Caco-2 (cell line): Measurements from ENCODE around the gene HSD17B11. TPM values are rescaled to one million over a fixed set of nuclear protein-coding genes. Genes with fewer than 3 reads are reported as not detected.

Experiments used
- BruUV-seq: library from RNA; stranded (reverse); fragments of 400-500 nt; replicated peaks from 2 replicates; lab custom pipeline; 2021; lab: Mats Ljungman, UMichigan
- CTCF ChIA-PET: fragments of 300-600 bp; sonication (Branson Sonifier 250); formaldehyde crosslinking; loops from one replicate; lab custom pipeline; 2022; ENCODE audit warnings: antibody characterized with exemption; lab: Charles Lee
- POLR2A ChIA-PET: fragments of 300-600 bp; sonication (Branson Sonifier 250); formaldehyde crosslinking; loops from one replicate; lab custom pipeline; 2022; ENCODE audit warnings: antibody characterized with exemption; lab: Charles Lee
- DNase-seq, 2 experiments: peaks; one replicate each; pipeline versions ENCODE4 v3.0.0 to v3.0.0-alpha.2; 2020 to 2022
- H3K27me3 ChIP-seq: replicated peaks from 2 replicates; pipeline ENCODE4 v1.6.0; 2011; ENCODE audit warnings: low read length; ENCODE audit not compliant: control insufficient read depth, insufficient read depth
- H3K36me3 ChIP-seq: 2 replicates; pipeline ENCODE4 v1.5.1; 2011; ENCODE audit warnings: low read length; ENCODE audit not compliant: control insufficient read depth, insufficient read depth
- H3K4me1 ChIP-seq: fragments of 250-450 bp; sonication (Bioruptor Pico); 2 replicates; pipeline ENCODE4 v1.5.1; 2020; ENCODE audit warnings: mild to moderate bottlenecking
- H3K4me3 ChIP-seq: 2 replicates; pipeline ENCODE4 v1.5.1; 2011; ENCODE audit warnings: low read depth, mild to moderate bottlenecking, control low read depth, low read length
- H3K9me3 ChIP-seq: fragments of 250-450 bp; sonication (Bioruptor Pico); 2 replicates; pipeline ENCODE4 v1.5.1; 2020; ENCODE audit warnings: mild to moderate bottlenecking, moderate library complexity
- H3K27ac Mint-ChIP-seq: one replicate; pipeline ENCODE4 v1.8.0; 2022; ENCODE audit warnings: mixed read lengths; ENCODE audit not compliant: unreplicated experiment
- H3K27me3 Mint-ChIP-seq: one replicate; pipeline ENCODE4 v1.8.0; 2022; ENCODE audit warnings: mixed read lengths; ENCODE audit not compliant: insufficient read depth, unreplicated experiment
- H3K36me3 Mint-ChIP-seq: one replicate; pipeline ENCODE4 v1.8.0; 2022; ENCODE audit warnings: mild to moderate bottlenecking, mixed read lengths; ENCODE audit not compliant: insufficient read depth, unreplicated experiment
- H3K4me1 Mint-ChIP-seq: one replicate; pipeline ENCODE4 v1.8.0; 2022; ENCODE audit warnings: low read depth, mixed read lengths; ENCODE audit not compliant: unreplicated experiment
- H3K4me3 Mint-ChIP-seq: one replicate; pipeline ENCODE4 v1.8.0; 2022; ENCODE audit warnings: mild to moderate bottlenecking, moderate library complexity, mixed read lengths; ENCODE audit not compliant: unreplicated experiment
- H3K9me3 Mint-ChIP-seq: one replicate; pipeline ENCODE4 v1.8.0; 2022; ENCODE audit warnings: mixed read lengths; ENCODE audit not compliant: unreplicated experiment
- CTCF ChIP-seq, 2 experiments: fragments of 200-600 bp in 1 of 2; IDR thresholded peaks; 1 replicate in 1 of 2; 2 replicates in 1 of 2; pipeline versions ENCODE4 v1.5.1 to v1.8.0; 2011 to 2022; ENCODE audit warnings: antibody characterized with exemption in 1 of 2, control low read depth in 1 of 2, inconsistent platforms in 1 of 2, low read depth in 1 of 2, low read length in 1 of 2, mild to moderate bottlenecking in 1 of 2, moderate library complexity in 1 of 2; ENCODE audit not compliant: insufficient read depth in 1 of 2, severe bottlenecking in 1 of 2, unreplicated experiment in 1 of 2
- intact Hi-C: fragments of 100-400 bp; cut with micrococcal nuclease; formaldehyde crosslinking; loops from one replicate; pipeline ENCODE4 v1.10.0; 2022; ENCODE audit not compliant: unreplicated experiment
- total RNA-seq: library from RNA; stranded (reverse); gene quantifications from 2 replicates; pipeline ENCODE4 v1.2.3, GENCODE V29; 2022

The HSD17B11 gene
- total RNA-seq, 1 experiment from 2014 or later: 42.8 TPM

DNA sequence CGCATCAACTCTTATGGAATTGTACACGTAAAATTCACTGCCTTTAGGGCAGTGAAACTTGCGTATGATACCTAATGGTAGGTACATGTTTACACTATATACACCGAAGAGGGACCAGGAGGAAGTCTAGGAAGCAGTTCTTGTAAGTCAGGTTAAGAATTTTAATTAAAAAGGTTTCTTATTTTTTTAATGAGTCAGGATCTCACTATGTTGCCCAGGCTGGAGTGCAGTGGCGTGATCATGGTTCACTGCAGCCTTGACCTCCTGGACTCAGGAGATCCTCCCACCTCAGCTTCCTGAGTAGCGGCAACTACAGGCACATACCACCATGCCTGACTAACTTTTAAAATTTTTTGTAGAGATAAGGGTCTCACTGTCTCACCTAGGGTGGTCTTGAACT, 38.0 kb upstream of the HSD17B11 start:
- intact Hi-C loops: no loop called here
- no peaks in the 10 kb centered on the region for H3K27me3 Mint-ChIP-seq
- H3K4me3 Mint-ChIP-seq: no peak overlapping the region
- ChIA-PET POLR2A (no interaction called here), CTCF (no interaction called here)
- no peak for DNase-seq
- no peak overlapping the region for H3K4me3 ChIP-seq
- BruUV-seq: no TSS peak
- H3K4me1 Mint-ChIP-seq: no peaks in the 10 kb centered on the region
- TF ChIP-seq CTCF (IDR thresholded peaks at IDR 0.05; ENCODE audit: insufficient read depth in 1 of 2, low read depth in 1 of 2, low read length in 1 of 2, severe bottlenecking in 1 of 2, unreplicated experiment in 1 of 2): no peak
- H3K27ac Mint-ChIP-seq: no peak overlapping the region
- no peaks in the 10 kb centered on the region for H3K9me3 Mint-ChIP-seq
- no peaks in the 10 kb centered on the region for H3K36me3 Mint-ChIP-seq
- no peaks in the 10 kb centered on the region for H3K27me3 ChIP-seq
- H3K9me3 ChIP-seq: no peaks in the 10 kb centered on the region
- 0 out of 2 replicates have a peak, but pooled peaks cover 10% of the 10 kb centered on the region for H3K4me1 ChIP-seq
- H3K36me3 ChIP-seq: no peaks in the 10 kb centered on the region

DNA sequence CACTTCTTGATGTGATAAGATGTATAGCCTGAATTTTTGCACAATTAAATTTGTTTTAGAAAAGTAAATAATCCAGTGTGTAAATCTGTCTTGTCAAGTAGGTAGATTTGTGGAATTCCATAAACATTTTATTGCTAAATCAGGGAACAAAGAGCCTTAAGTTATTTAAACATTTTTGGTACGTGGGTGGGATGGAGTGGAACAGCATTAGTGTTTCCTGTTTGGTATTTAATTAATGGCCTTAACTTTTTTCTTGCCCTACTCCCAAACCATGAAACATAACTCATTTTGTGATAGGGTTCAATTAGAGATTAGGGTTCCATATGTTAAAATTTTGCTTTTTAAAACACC, 36.5 kb upstream of the HSD17B11 start:
- Histone ChIP-seq H3K9me3 (no peaks in the 10 kb centered on the region), H3K36me3 (no peaks in the 10 kb centered on the region), H3K27me3 (no peaks in the 10 kb centered on the region), H3K4me3 (no peak overlapping the region), H3K4me1 (0 out of 2 replicates have a peak, but pooled peaks cover 10% of the 10 kb centered on the region)
- POLR2A ChIA-PET: no interaction called here
- no peaks in the 10 kb centered on the region for H3K4me1 Mint-ChIP-seq
- no peaks in the 10 kb centered on the region for H3K9me3 Mint-ChIP-seq
- BruUV-seq: no TSS peak
- DNase-seq: no peak
- intact Hi-C loops: no loop called here
- peaks cover 4% of the 10 kb centered on the region for H3K36me3 Mint-ChIP-seq
- no peak overlapping the region for H3K4me3 Mint-ChIP-seq
- H3K27me3 Mint-ChIP-seq: no peaks in the 10 kb centered on the region
- H3K27ac Mint-ChIP-seq: no peak overlapping the region
- TF ChIP-seq CTCF (IDR thresholded peaks at IDR 0.05; ENCODE audit: insufficient read depth in 1 of 2, low read depth in 1 of 2, low read length in 1 of 2, severe bottlenecking in 1 of 2, unreplicated experiment in 1 of 2): no peak
- CTCF ChIA-PET: no interaction called here

GRCh38 chr4:87426865-87427517, 36.0 kb upstream of the HSD17B11 start:
- H3K4me1 ChIP-seq: 0 out of 2 replicates have a peak, but pooled peaks cover 10% of the 10 kb centered on the region
- H3K9me3 Mint-ChIP-seq: no peaks in the 10 kb centered on the region
- no peak overlapping the region for H3K27ac Mint-ChIP-seq
- BruUV-seq: no TSS peak
- no peak overlapping the region for H3K4me3 Mint-ChIP-seq
- CTCF ChIA-PET: no interaction called here
- DNase-seq: no peak
- H3K27me3 ChIP-seq: no peaks in the 10 kb centered on the region
- H3K9me3 ChIP-seq: no peaks in the 10 kb centered on the region
- H3K27me3 Mint-ChIP-seq: no peaks in the 10 kb centered on the region
- no peaks in the 10 kb centered on the region for H3K4me1 Mint-ChIP-seq
- no peak overlapping the region for H3K4me3 ChIP-seq
- no peaks in the 10 kb centered on the region for H3K36me3 ChIP-seq
- intact Hi-C loops: no loop called here
- peaks cover 4% of the 10 kb centered on the region for H3K36me3 Mint-ChIP-seq
- TF ChIP-seq CTCF (IDR thresholded peaks at IDR 0.05; ENCODE audit: insufficient read depth in 1 of 2, low read depth in 1 of 2, low read length in 1 of 2, severe bottlenecking in 1 of 2, unreplicated experiment in 1 of 2): no peak
- POLR2A ChIA-PET: no interaction called here
